BJ (cell line): ENCODE results near the gene ZNF784. TPM values are rescaled to one million over a fixed set of nuclear protein-coding genes. Genes with fewer than 3 reads are reported as not detected.

Experiments used
- CTCF ChIA-PET: fragments of 350-600 bp; formaldehyde crosslinking; extraction: SDS; loops from one replicate; lab custom pipeline; 2021; ENCODE audit warnings: antibody characterized with exemption, inconsistent platforms; lab: Yijun Ruan, JAX
- POLR2A ChIA-PET: fragments of 300-600 bp; sonication (Branson Sonifier 250); formaldehyde crosslinking; extraction: SDS; loops from one replicate; lab custom pipeline; 2021; ENCODE audit warnings: antibody characterized with exemption; lab: Charles Lee
- DNase-seq: peaks from one replicate; pipeline ENCODE4 v3.0.0-alpha.2; 2011; ENCODE audit warnings: low read depth
- H3K27me3 ChIP-seq: 2 replicates; pipeline ENCODE4 v1.6.0; 2011; ENCODE audit warnings: low read length; ENCODE audit not compliant: control insufficient read depth, insufficient read depth
- H3K36me3 ChIP-seq: 2 replicates; pipeline ENCODE4 v1.5.1; 2011; ENCODE audit warnings: low read length; ENCODE audit not compliant: control insufficient read depth, insufficient read depth
- H3K4me3 ChIP-seq: 2 replicates; pipeline ENCODE4 v1.5.1; 2011; ENCODE audit warnings: low read depth, mild to moderate bottlenecking, control low read depth, low read length
- polyA plus RNA-seq: library from polyadenylated mRNA; depleted of rRNA; stranded (reverse); fragments of >200 nt; gene quantifications from 2 replicates; pipeline ENCODE4 v1.2.3, GENCODE V29; 2011
- TF ChIP-seq, protein P1 (sequence below): IDR thresholded peaks from 2 replicates; pipeline ENCODE4 v1.5.1; 2011; ENCODE audit warnings: low read depth, mild to moderate bottlenecking, control low read depth, inconsistent platforms, low read length, moderate library complexity; ENCODE audit not compliant: insufficient read depth

ZNF784 gene
- polyA plus RNA-seq, 1 experiment = 4.5 TPM

GRCh38 chr19:55602104-55603001 lies 22.0 kb downstream of the ZNF784 start:
- ChIA-PET CTCF (no interaction called here), POLR2A (no interaction called here)
- Histone ChIP-seq H3K4me3 (no peak overlapping the region), H3K27me3 (no peaks in the 10 kb centered on the region), H3K36me3 (peaks cover 1% of the 10 kb centered on the region)
- DNase-seq = no peak
- TF ChIP-seq, protein P1, sequence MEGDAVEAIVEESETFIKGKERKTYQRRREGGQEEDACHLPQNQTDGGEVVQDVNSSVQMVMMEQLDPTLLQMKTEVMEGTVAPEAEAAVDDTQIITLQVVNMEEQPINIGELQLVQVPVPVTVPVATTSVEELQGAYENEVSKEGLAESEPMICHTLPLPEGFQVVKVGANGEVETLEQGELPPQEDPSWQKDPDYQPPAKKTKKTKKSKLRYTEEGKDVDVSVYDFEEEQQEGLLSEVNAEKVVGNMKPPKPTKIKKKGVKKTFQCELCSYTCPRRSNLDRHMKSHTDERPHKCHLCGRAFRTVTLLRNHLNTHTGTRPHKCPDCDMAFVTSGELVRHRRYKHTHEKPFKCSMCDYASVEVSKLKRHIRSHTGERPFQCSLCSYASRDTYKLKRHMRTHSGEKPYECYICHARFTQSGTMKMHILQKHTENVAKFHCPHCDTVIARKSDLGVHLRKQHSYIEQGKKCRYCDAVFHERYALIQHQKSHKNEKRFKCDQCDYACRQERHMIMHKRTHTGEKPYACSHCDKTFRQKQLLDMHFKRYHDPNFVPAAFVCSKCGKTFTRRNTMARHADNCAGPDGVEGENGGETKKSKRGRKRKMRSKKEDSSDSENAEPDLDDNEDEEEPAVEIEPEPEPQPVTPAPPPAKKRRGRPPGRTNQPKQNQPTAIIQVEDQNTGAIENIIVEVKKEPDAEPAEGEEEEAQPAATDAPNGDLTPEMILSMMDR = no peak

- Histone ChIP-seq H3K4me3 (peak overlapping the region; percentile 88), H3K36me3 (peaks cover 5% of the 10 kb centered on the region), H3K27me3 (no peaks in the 10 kb centered on the region)
- ChIA-PET POLR2A (no interaction called here), CTCF (interaction anchor here (0.7 kb wide), 1 partner anchor 17 kb away, joined by 3 read pairs; no protein-coding TSS in a partner anchor)
- TF ChIP-seq, protein P1 = no peak
- DNase-seq = no peak
These were observed 23.3 kb downstream of the ZNF784 start for GRCh38 chr19:55601084-55601483.

DNA sequence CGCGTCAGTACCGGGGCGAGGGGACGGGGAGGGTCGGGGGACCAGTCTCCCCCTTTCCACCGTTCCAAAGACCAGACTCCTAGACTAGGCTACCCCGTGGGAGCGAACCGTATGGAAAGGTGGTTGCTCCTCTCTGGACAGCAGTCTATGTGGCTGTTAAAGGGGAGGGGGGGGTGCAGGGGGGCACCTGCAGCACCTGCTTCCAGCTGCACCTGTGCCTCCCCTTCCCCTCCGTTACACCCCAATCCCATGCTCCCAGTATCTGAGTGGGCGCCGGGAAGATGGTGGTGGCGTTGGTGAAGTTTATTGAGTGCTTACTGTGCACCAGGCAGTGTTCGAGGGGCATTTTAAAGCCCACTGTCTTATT lies 23.7 kb downstream of the ZNF784 start:
- no peaks in the 10 kb centered on the region for H3K27me3 ChIP-seq
- TF ChIP-seq, protein P1 = no peak
- H3K4me3 ChIP-seq = peak overlapping the region; percentile 88
- no peak for DNase-seq
- ChIA-PET POLR2A (interaction anchor here (0.6 kb wide), 2 partner anchors 35 to 714 kb away, joined by 8 to 11 read pairs; partner anchors contain the start of gene ZSCAN5A), CTCF (interaction anchor here (0.7 to 2.0 kb wide), 3 partner anchors 17 to 133 kb away, joined by 3 to 11 read pairs (median 5); no protein-coding TSS in a partner anchor)
- H3K36me3 ChIP-seq = peaks cover 8% of the 10 kb centered on the region

DNA sequence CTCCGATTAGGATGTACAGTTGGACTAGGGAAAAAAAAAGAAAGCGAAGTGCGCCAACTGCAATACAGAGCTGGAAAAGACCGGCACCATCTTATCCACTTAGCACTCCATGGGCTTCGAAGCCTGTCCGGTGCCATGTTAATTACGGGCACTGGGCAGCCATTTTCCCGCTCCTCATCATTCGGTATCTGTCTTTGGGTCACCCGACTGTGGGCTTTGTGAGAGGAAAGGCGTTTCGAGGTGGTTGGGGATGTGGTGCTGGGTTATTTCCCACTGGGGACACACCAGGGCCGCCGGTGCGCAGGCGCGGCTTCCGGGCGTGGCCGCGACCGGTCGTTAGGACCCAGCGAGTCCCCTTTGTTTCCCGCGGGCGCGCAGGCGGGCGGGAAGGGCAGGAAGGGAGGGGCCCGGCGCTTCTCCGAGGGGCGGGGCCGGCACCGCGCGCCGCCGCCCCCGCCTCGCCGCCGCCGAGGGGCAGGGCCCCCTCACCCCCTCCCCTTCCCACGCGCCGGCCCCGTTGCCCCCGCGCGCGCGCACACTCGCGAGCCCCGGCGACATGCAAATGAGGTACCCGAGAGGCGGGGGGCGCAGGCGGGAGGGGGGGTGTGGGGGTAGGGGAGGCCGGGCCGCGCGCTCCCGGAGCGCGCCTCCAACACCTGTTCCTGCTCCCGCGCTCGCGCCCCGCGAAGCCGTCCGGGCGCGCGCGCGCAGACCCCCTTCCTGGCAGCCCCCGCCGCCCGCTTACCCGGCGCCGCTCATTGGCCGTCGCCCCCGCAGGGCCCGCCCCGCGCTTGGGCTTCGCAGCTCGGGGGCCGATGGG lies 24.3 kb downstream of the ZNF784 start, which contains the start of gene ZNF524:
ZNF524 (plus strand) TSS at position 447 of the 820 bp plus-strand sequence. CDS start 1,825 bp downstream, outside the sequence.
- TF ChIP-seq, protein P1 = no peak
- DNase-seq = no peak
- H3K36me3 ChIP-seq = peaks cover 11% of the 10 kb centered on the region
- CTCF ChIA-PET = interaction anchor here (0.6 to 2.0 kb wide), 6 partner anchors 16 to 1745 kb away, joined by 3 to 11 read pairs (median 3); partner anchors contain the start of gene U2AF2
- H3K27me3 ChIP-seq = no peaks in the 10 kb centered on the region
- H3K4me3 ChIP-seq = peak within 1 kb of the TSS; percentile 88
- POLR2A ChIA-PET = interaction anchor here (0.6 to 0.8 kb wide), 3 partner anchors 35 to 714 kb away, joined by 8 to 11 read pairs (median 9); partner anchors contain the start of genes ISOC2 and ZSCAN5A
